Measurements from ENCODE around the gene PLCG2.

- no peak for TF ChIP-seq POLR2A (IDR thresholded peaks at IDR 0.05; ENCODE audit: low read length)
- no peak for TF ChIP-seq GATA1 (IDR thresholded peaks at IDR 0.05; ENCODE audit: low read depth, low read length)
Measured at GRCh38 chr16:81817296-81817695, 38.2 kb downstream of the PLCG2 start.
